ENCODE results near the gene FN3K. TPM values are rescaled to one million over a fixed set of nuclear protein-coding genes. Genes with fewer than 3 reads are reported as not detected.

The FN3K gene
- polyA plus RNA-seq, 3 donors, result 0.15 TPM; not detected in 2

DNA sequence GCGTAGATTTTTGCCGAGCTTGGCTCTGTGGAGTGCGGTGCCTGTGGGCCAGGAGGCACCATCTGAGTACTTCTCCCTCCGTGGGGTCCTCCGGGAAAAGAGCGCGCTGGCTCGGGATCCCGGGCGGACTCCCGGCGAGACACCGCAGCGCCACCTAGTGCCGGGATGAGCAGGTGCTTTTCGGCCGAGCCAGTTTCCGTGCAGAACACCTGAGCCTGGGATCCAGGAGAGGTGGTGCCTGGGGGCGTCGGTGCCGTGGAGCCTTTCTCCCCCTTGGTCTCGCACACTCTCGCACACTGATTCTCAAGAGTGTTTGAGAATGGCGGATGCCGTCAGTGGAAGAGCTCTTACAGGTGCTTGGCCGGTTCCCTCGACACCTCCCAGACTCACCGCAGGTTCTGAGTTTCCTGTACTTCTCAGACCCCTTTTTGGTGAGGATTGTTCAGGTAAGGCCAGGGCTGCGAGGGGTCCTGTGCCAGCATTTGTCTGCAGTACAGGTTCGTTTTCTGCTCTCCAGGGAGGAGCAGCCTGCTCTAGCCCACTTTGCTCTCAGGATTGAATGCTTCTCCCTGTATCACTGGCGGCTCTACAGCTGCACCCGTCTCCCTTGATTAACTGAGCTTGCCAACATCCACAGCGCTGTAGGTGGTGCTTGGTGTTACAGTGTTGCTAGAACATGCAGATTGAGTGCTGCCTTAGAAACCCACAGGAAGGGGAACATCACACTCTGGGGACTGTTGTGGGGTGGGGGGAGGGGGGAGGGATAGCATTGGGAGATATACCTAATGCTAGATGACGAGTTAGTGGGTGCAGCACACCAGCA lies 39.8 kb downstream of the FN3K start:
- no peaks in the 10 kb centered on the region for H3K9me3 ChIP-seq (replicated peaks in 1 of 2; ENCODE audit: control insufficient read depth in 1 of 2, insufficient read depth in 1 of 2, low read length in 2 of 2)
- no peak overlapping the region for H3K9ac ChIP-seq (ENCODE audit: insufficient read depth, low read length, poor library complexity, severe bottlenecking)
- peak in 2 of 3 donors; percentile 24 to 39 for DNase-seq
- Mint-ChIP-seq H3K4me3 (no peak overlapping the region), H3K36me3 (peaks cover 27 to 61% of the 10 kb centered on the region in 2 donors), H3K9me3 (peaks cover 0 to 4% (median 0%) of the 10 kb centered on the region in 7 donors), H3K27ac (peak overlapping the region in 1 of 7 donors; percentile 25), H3K4me1 (peaks cover 7% of the 10 kb centered on the region), H3K27me3 (ENCODE audit: low read depth in 3 of 3) (peaks cover 0 to 5% (median 0%) of the 10 kb centered on the region in 3 donors)
- TF ChIP-seq, protein P1, sequence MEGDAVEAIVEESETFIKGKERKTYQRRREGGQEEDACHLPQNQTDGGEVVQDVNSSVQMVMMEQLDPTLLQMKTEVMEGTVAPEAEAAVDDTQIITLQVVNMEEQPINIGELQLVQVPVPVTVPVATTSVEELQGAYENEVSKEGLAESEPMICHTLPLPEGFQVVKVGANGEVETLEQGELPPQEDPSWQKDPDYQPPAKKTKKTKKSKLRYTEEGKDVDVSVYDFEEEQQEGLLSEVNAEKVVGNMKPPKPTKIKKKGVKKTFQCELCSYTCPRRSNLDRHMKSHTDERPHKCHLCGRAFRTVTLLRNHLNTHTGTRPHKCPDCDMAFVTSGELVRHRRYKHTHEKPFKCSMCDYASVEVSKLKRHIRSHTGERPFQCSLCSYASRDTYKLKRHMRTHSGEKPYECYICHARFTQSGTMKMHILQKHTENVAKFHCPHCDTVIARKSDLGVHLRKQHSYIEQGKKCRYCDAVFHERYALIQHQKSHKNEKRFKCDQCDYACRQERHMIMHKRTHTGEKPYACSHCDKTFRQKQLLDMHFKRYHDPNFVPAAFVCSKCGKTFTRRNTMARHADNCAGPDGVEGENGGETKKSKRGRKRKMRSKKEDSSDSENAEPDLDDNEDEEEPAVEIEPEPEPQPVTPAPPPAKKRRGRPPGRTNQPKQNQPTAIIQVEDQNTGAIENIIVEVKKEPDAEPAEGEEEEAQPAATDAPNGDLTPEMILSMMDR (IDR thresholded peaks at IDR 0.05), result peak; percentile 89
- no peaks in the 10 kb centered on the region for H3K27me3 ChIP-seq (ENCODE audit: control insufficient read depth in 2 of 2, insufficient read depth in 2 of 2, low read length in 2 of 2)
- WGBS (ENCODE audit: insufficient coverage), result 49% methylated on average over 29 of the region's 34 CpGs
- H3K4me2 ChIP-seq (replicated peaks; ENCODE audit: extremely low read depth, low read length, poor library complexity, severe bottlenecking), result no peak overlapping the region
- intact Hi-C loops (cut with micrococcal nuclease), result loop anchor here in 1 of 2 donors (10.0 kb wide), 1 partner anchor 420 kb away; the partner anchor contains the start of gene TEX19
- no peak overlapping the region for H3K27ac ChIP-seq (ENCODE audit: low read depth in 1 of 2, low read length in 2 of 2)
- H3K36me3 ChIP-seq (replicated peaks in 1 of 2; ENCODE audit: control insufficient read depth in 1 of 2, insufficient read depth in 2 of 2, low read length in 2 of 2), result peaks cover 4 to 19% of the 10 kb centered on the region in 2 donors
- H3K79me2 ChIP-seq (ENCODE audit: insufficient read depth, low read length), result no peaks in the 10 kb centered on the region
- peaks cover 0 to 5% of the 10 kb centered on the region in 2 donors for H3K4me1 ChIP-seq (ENCODE audit: control insufficient read depth in 1 of 2, insufficient read depth in 2 of 2, low read length in 2 of 2)
- H3K4me3 ChIP-seq (replicated peaks in 1 of 3; ENCODE audit: low read depth in 2 of 3, low read length in 3 of 3), result no peak overlapping the region
- H2AFZ ChIP-seq (ENCODE audit: insufficient read depth, low read depth, low read length, poor library complexity, severe bottlenecking), result no peak overlapping the region
- H4K20me1 ChIP-seq (ENCODE audit: insufficient read depth, low read length), result no peaks in the 10 kb centered on the region

DNA sequence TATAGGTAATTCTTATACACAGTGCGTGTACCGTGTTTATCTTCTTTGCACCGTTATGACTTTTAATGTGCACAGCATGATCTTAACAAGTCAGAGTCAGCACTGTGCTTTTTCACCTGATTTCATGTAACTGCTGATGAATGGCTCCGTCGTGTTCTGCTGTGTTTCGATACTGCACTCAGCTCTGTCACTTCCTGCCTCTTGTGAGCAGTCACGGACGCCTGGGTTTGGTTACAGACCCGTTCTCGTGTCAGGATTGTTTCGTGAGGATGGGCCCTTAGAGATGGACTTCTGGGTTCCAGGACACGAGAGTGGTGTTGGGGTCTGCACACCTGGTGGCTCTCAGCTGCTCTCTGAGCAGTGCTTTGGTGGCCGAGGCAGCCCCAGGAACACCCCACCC lies 41.0 kb downstream of the FN3K start:
- H3K27ac Mint-ChIP-seq, result no peak overlapping the region
- Histone ChIP-seq H3K4me1 (ENCODE audit: control insufficient read depth in 1 of 2, insufficient read depth in 2 of 2, low read length in 2 of 2) (peaks cover 0 to 5% of the 10 kb centered on the region in 2 donors), H3K4me2 (replicated peaks; ENCODE audit: extremely low read depth, low read length, poor library complexity, severe bottlenecking) (no peak overlapping the region), H3K36me3 (replicated peaks in 1 of 2; ENCODE audit: control insufficient read depth in 1 of 2, insufficient read depth in 2 of 2, low read length in 2 of 2) (peaks cover 4 to 14% of the 10 kb centered on the region in 2 donors), H3K27ac (ENCODE audit: low read depth in 1 of 2, low read length in 2 of 2) (no peak overlapping the region), H3K79me2 (ENCODE audit: insufficient read depth, low read length) (no peaks in the 10 kb centered on the region), H3K9me3 (replicated peaks in 1 of 2; ENCODE audit: control insufficient read depth in 1 of 2, insufficient read depth in 1 of 2, low read length in 2 of 2) (no peaks in the 10 kb centered on the region), H3K27me3 (ENCODE audit: control insufficient read depth in 2 of 2, insufficient read depth in 2 of 2, low read length in 2 of 2) (no peaks in the 10 kb centered on the region), H4K20me1 (ENCODE audit: insufficient read depth, low read length) (no peaks in the 10 kb centered on the region), H3K9ac (ENCODE audit: insufficient read depth, low read length, poor library complexity, severe bottlenecking) (no peak overlapping the region), H2AFZ (ENCODE audit: insufficient read depth, low read depth, low read length, poor library complexity, severe bottlenecking) (no peak overlapping the region), H3K4me3 (replicated peaks in 1 of 3; ENCODE audit: low read depth in 2 of 3, low read length in 3 of 3) (no peak overlapping the region)
- peaks cover 24 to 55% of the 10 kb centered on the region in 2 donors for H3K36me3 Mint-ChIP-seq
- TF ChIP-seq, protein P1 (IDR thresholded peaks at IDR 0.05), result no peak
- H3K27me3 Mint-ChIP-seq (ENCODE audit: low read depth in 3 of 3), result peaks cover 0 to 5% (median 0%) of the 10 kb centered on the region in 3 donors
- H3K4me3 Mint-ChIP-seq, result no peak overlapping the region
- no peak for DNase-seq
- H3K4me1 Mint-ChIP-seq, result peaks cover 7% of the 10 kb centered on the region
- WGBS (ENCODE audit: insufficient coverage), result 91% methylated on average over 13 of the region's 13 CpGs
- intact Hi-C loops (cut with micrococcal nuclease), result loop anchor here in 1 of 2 donors (10.0 kb wide), 1 partner anchor 422 kb away; the partner anchor contains the start of gene TEX19
- H3K9me3 Mint-ChIP-seq, result peaks cover 0 to 4% (median 0%) of the 10 kb centered on the region in 7 donors
